GM21529 (cell line): ENCODE measurements around the gene THADA.
"Not testable (repeated sequence)": the region's sequence is repeated elsewhere in the genome, so short reads cannot be mapped to it uniquely, and the experiment has no call there.

Experiments used
- ATAC-seq: cut with Tn5 transposase; IDR thresholded peaks from one replicate; pipeline ENCODE4 v1.9.1; 2021; ENCODE audit not compliant: unreplicated experiment

Gene THADA

GRCh38 chr2:43542285-43542933, 53.4 kb downstream of the THADA start:
- no peak for ATAC-seq

GRCh38 chr2:43541165-43541564, 54.7 kb downstream of the THADA start:
- no peak for ATAC-seq

DNA sequence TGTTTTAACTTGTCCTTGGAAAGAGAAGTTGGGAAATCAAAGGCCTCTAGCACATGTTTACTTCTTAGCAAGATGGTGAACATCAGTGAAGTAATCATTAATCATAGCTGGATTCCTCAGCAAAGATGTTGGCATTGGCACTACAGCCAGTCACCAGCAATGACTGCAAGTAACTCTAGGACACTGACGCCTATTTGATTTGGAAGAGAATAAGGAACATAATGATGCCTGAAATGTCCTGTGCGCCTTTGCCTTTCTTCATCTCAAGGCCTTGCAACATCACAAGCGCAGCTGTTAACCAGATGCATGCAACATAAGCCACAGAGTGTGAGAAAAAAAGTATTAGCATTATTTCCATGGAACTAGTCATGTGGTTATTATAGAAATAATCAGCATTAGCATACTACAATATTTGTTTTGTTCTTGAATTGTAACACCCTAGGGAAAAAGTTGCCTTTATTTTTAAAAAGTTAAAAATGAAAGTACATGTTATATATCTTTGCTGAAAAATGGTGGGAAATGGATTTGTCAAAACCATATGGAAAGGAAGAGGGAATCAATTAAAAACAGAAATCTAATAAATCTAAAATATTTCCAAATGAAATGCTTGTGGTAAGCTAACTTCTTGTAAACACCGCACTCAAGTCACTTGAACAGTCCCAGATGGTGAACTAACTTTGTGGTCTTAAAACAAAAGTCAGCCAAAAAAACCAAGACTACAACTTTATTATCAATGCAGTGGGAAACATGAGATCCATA, 55.6 kb downstream of the THADA start:
- ATAC-seq = no peak

GRCh38 chr2:43539436-43539835, 56.4 kb downstream of the THADA start:
- ATAC-seq = no peak

GRCh38 chr2:43538034-43538670, 57.7 kb downstream of the THADA start:
- ATAC-seq = no peak

GRCh38 chr2:43537137-43537536, 58.7 kb downstream of the THADA start:
- ATAC-seq = no peak

- ATAC-seq = no peak
Observed at GRCh38 chr2:43534569-43534968, 61.3 kb downstream of the THADA start.

- ATAC-seq = not testable (repeated sequence)
Observed at GRCh38 chr2:43532572-43532971, 63.3 kb downstream of the THADA start.

DNA sequence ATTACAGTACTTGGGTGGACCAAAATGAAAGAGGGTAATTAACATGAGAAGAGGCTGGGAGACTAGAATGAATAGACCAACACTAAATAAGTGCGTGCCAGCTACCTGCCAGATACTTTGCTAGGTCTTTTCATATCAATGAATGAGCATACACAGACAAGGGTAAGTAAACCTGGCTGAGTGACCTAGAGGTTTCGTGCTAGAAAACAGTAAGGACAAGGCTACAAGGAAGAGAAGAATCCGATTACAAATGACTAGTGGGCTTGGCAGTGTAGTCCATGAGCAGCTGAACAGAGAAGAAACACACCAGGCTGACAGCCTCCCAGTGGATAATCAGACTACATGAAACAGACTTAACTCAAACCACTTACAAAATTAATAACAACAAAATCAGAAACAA, 64.6 kb downstream of the THADA start:
- no peak for ATAC-seq

DNA sequence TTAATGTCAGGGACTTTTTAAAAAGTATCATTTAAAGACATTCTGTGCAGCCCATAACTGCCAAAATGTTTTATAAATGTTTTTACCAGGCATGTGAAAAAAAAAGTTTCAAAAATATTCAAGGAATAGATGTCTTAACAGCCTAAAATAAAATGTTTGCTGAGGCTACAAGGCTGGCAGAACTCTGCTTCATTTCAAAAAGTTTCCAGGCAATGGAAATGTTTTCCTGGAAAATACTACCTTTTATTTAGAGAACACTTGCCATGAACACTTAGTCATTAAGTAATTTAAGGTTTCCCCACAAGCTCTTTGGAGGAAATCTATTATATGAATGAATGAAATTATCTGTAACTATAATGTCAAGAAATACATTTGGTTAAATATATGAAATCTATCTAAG, 68.8 kb downstream of the THADA start:
- ATAC-seq = no peak

GRCh38 chr2:43525506-43525905, 70.3 kb downstream of the THADA start:
- no peak for ATAC-seq

- ATAC-seq = no peak
Observed at GRCh38 chr2:43524177-43524965, 71.5 kb downstream of the THADA start.

- ATAC-seq = no peak
Observed at GRCh38 chr2:43522177-43522576, 73.7 kb downstream of the THADA start.

- no peak for ATAC-seq
Observed at GRCh38 chr2:43521568-43521967, 74.3 kb downstream of the THADA start.

- no peak for ATAC-seq
Observed at GRCh38 chr2:43520919-43521318, 74.9 kb downstream of the THADA start.

GRCh38 chr2:43519643-43520221, 76.1 kb downstream of the THADA start:
- ATAC-seq = no peak

DNA sequence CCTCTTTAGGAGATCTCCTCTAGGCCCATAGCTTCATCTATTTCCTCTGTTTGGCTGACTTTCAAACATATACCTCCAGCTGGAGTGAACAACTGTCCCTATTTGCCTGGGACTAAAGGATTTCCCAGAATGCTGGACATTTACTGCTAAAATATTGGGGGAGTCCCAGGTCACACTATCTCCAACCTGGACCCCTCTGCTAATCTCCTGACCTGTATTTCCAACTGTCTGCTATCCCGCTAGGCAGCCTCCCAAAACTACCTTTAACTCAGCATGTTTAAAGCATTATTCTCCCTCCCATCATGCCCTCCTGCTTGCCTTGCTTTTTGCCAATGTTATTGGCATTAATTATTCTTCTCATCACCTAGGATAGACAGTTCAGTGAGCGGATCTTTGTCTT, 77.1 kb downstream of the THADA start:
- no peak for ATAC-seq

DNA sequence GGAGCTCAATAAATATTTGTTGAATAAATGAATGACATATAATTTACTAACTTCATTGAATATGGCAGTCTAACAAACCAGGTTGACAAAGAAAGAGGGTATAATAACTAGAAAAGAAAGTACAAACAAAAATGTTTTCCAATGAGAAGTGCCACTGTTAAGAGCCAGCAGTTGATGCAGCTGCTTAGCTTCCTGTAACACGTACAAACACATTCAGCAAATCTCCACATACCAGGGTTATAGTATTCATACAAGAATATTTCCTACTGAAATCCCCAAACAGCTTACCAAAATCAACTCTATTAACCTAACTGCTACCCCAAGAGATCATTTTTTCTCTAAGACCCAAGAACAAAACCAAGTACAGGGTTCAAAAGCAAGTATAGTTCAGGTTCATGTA, 77.7 kb downstream of the THADA start:
- no peak for ATAC-seq

DNA sequence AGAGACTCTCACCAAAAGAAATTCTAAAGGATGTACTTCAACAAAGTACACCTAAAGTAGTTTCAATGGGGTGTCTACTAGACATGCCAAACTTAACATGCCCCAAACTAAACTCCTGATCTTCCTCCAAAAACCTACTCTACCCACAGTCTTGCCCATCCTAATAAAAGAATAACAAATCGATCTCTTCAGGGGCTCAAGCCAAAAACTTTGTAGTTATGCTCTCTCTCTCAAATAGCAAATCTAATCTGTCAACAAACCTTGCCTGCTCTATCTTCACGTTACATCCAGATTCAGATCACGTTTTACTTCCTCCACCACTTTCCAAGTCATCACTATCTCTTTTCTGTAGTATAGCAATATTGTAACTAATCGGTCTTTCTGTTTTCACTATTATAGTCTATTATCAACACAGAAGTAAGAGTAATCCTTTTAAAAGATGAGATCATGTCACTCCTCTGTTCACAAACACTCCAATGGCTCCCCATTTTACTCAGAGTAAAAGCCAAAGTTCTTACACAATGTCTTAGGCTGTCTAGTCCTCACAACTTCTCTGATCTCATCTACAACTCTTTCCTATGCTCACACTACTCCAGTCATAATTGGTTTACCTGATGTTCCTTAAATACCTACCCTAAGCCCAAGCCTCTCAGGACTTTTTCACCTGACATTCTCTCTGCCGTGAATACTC, 79.9 kb downstream of the THADA start:
- ATAC-seq = no peak

- ATAC-seq = no peak
Observed at GRCh38 chr2:43515248-43515647, 80.6 kb downstream of the THADA start.

GRCh38 chr2:43513796-43514195, 82.0 kb downstream of the THADA start:
- ATAC-seq = no peak
